IPS-18c (cell line): ENCODE measurements around the gene MARCHF3.
"Not testable (repeated sequence)": the region's sequence is repeated elsewhere in the genome, so short reads cannot be mapped to it uniquely, and the experiment has no call there.

Experiments used
- H3K4me3 ChIP-seq: 2 replicates; pipeline ENCODE4 v1.7.0; 2013; ENCODE audit warnings: low read depth, mild to moderate bottlenecking, low read length, moderate library complexity; ENCODE audit not compliant: insufficient read depth
- H3K9me3 ChIP-seq: one replicate; pipeline ENCODE4 v1.6.1; 2013; ENCODE audit warnings: mild to moderate bottlenecking, low read length, moderate library complexity; ENCODE audit not compliant: control insufficient read depth, insufficient read depth

MARCHF3 gene

DNA sequence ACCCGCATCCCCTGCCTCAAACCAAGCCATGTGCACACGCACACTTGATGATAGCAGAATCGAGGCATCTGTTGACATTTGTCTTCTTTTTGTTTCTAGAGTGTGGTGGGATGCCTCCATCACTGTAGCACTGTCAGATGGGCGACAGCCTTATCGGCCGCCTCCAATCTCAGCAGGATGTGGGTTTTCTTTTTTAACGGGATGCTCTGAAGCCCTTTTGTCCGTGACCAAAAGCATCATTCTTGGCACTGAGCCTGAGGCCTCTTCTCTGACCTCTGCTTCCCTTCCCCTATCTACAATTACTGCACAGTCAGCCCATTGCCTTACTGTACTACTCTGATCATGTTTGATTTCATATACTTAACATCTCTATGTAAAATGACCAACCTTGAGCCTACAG is 175.1 kb downstream of the MARCHF3 start:
- no peaks in the 10 kb centered on the region for H3K9me3 ChIP-seq

DNA sequence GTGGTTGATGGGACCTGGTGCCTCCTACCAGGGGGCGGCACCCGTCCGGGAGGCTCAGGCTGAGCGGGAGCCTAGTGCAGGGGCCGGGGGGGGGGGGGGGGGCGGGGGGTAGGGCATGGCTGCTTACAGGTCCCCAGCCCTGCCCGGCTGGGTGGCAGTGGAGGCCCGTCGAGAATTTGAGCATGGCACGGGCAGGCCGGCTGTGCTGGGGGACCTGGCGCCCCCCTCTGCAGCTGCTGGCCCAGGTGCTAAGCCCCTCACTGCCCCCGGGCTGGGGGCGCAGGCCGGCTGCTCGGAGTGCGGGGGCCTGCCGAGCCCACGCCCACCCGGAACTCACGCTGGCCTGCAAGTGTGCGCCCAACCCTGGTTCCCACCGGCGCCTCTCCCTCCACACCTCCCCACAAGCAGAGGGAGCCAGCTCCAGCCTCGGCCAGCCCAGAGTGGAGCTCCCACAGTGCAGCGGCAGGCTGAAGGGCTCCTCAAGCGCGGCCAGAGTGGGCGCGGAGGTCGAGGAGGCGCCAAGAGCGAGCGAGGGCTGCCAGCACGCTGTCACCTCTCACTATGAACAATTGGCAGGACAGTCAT is 175.7 kb downstream of the MARCHF3 start:
- no peaks in the 10 kb centered on the region for H3K9me3 ChIP-seq
- H3K4me3 ChIP-seq, result no peak overlapping the region

More for the DNA sequence above, 175.1 kb downstream of the MARCHF3 start:
- no peak overlapping the region for H3K4me3 ChIP-seq

DNA sequence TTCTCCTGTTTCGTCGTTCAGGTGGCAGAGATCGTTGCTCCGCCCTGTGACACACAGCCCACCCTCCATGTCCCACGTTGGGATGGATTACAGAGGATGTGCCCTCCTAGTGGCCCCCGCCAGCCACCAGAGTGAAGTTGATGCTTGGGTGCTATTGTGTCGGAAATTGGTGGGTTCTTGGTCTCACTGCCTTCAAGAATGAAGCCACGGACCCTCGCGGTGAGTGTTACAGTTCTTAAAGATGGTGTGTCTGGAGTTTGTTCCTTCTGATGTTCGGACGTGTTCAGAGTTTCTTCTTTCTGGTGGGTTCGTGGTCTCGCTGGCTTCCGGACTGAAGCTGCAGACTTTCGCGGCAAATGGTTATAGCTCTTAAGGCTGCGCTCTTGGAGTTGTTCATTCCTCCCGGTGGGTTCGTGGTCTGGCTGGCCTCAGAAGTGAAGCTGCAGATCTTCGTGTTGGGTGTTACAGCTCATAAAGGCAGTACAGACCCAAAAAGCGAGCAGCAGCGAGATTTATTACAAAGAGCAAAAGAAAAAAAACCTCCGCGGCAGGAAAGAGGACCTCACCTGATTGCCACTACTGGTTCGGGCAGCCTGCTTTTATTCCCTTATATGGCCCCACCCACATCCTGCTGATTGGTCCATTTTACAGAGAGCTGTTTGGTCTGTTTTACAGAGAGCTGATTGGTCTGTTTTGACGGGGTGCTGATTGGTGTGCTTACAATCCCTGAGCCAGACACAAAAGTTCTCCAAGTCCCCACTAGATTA is 176.6 kb downstream of the MARCHF3 start:
- not testable (repeated sequence) for H3K4me3 ChIP-seq, H3K9me3 ChIP-seq

DNA sequence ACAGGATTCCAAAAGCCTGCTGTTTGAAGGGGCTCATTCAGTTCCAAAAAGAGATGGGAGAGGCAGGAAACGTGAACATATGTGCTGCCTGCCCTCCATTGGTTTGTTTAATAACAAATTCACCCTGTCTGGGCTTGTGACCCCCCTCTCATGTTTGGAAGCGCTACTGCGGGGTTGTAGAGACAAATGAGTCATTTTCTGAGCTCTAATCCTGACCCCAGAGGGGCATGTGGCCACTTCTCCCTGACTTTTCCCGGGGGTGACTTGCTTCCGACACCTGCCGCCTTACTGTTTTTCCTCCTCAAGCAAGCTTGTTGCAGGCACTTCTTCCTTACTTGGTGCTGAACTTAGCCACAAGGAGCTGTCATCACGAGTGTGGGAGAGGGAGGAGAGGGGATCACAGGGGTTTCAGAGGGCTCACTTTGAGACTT is 177.5 kb downstream of the MARCHF3 start:
- Histone ChIP-seq H3K9me3 (no peaks in the 10 kb centered on the region), H3K4me3 (no peak overlapping the region)

DNA sequence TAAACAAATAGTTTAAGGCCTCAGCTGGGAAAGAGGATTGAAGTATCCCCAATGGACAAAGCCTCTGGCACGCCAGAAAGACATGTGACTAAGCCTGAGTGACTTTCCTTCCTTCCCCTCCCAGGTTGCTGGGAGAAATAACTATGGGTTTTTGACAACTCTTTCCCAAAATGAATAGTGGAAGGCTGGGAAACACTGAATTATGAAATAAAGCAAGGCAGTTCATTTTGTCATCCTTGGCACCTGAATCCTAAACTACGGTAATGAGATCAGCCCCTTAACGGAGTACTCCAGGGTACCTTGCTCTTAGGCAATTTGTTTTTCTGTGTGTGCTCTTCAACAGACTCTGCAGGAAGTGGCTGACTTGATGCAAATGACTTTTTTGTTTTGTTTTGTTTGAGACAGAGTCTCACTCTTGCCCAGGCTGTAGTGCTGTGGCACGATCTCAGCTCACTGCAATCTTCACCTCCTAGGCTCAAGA is 178.2 kb downstream of the MARCHF3 start:
- no peak overlapping the region for H3K4me3 ChIP-seq
- H3K9me3 ChIP-seq, result no peaks in the 10 kb centered on the region

DNA sequence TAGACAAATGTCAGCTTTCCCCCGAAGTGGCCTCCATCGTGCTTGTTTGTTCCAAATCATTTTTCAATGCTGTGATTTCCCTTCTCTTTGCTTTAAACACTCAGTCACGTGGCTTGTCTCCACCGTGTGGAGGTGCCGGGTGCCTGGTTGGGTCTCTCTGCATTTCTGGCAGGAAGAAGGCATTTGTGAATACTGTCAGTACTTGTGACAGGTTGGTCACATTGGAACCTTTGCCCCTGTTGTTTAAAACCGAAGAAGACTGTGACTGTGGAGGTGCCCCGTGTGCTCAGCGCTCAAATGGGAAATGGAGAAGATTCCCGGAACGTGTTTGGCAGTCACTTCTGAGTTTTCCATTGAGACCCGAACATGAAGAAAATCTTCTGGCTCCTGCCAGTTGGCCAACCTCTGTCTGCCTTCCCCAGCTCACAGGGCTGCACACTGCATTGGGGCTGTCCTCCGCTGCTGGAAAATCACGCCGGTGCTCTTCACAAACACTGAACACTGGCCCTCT is 178.8 kb downstream of the MARCHF3 start:
- H3K4me3 ChIP-seq, result no peak overlapping the region
- H3K9me3 ChIP-seq, result no peaks in the 10 kb centered on the region

DNA sequence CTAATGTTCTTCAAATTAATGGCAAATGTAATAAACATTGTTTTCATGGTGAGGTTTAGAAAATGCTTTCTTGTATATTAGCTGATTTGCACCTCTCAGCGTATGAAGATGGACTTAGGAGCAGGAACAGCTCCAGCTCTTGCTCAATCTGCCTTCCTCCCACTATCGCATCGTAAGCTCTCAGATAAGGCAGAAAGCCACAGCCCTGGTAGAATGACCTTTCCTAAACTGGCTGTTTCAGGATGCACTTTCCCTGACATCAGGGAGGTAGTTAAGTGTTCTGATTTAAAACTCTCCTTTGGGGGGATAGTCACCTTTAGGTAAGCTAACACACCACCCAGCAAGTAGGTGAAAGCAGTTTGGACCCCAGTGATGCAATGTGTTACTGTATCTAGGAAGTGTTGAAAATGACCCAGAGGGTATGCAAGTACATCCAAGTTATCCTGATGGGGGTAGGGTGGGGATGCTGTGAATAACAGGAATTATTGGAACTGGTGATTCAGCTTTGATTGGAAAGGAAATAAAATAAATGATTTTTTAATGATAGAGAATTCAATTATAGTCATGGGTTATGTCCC is 181.2 kb downstream of the MARCHF3 start:
- Histone ChIP-seq H3K9me3 (no peaks in the 10 kb centered on the region), H3K4me3 (no peak overlapping the region)

DNA sequence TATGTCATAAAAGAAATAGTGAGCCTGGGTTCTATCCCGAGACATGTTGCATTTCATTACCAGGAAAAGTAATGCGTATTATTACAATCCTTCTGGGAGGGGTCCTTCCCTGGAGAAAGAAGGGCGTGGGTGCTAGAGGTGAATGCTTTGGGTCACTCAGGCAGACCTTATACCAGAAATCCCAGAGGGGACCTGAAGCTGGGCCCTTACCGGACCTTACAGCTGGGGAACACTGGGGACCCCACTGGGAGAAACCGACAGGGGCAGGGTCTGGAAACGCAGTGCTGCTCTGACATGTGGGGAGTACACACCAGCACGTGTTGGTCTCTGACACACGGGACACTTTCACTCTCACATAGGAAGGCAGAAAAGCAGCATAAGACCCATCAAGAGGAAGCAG is 182.1 kb downstream of the MARCHF3 start:
- H3K9me3 ChIP-seq, result no peaks in the 10 kb centered on the region

DNA sequence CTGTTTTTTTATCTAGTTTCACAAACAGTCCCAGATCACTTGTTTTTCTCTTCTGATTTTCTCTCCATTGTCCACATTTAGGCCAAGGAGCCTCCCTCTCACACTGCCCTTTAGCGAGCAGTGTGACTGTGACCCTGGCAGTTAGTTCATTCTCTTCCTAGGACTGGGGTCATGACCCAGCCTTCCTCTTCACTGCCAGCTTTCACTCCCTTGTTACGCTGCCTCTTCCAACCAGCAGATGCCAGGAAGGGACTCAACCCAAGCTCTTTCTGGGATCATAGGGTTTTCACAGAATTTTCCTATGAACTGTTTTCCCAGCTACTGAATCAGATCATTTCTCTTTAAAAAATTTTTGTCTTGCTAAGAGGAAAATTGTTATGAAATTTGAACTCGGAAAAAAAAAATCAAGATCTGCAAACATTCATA is 182.5 kb downstream of the MARCHF3 start:
- no peaks in the 10 kb centered on the region for H3K9me3 ChIP-seq
- H3K4me3 ChIP-seq, result no peak overlapping the region

More for the DNA sequence above, 182.1 kb downstream of the MARCHF3 start:
- H3K4me3 ChIP-seq, result no peak overlapping the region

DNA sequence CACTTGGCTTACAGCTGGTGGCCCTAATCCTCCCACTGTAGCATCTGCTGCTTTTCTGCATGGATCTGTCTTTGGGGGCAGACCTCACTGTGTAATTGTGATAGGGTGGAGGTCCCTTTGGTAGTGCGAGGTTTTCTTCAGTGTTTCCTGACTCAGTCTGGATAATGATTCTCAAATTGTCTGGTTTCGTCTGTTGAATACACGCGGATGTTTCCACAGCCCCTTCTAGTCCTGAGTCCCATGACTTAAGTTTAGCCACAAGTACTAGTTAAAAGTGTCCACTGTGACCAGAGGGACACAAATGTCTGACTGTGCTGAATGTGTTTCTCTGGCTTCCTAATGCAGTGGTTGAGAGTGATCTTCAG is 182.9 kb downstream of the MARCHF3 start:
- Histone ChIP-seq H3K9me3 (no peaks in the 10 kb centered on the region), H3K4me3 (no peak overlapping the region)

DNA sequence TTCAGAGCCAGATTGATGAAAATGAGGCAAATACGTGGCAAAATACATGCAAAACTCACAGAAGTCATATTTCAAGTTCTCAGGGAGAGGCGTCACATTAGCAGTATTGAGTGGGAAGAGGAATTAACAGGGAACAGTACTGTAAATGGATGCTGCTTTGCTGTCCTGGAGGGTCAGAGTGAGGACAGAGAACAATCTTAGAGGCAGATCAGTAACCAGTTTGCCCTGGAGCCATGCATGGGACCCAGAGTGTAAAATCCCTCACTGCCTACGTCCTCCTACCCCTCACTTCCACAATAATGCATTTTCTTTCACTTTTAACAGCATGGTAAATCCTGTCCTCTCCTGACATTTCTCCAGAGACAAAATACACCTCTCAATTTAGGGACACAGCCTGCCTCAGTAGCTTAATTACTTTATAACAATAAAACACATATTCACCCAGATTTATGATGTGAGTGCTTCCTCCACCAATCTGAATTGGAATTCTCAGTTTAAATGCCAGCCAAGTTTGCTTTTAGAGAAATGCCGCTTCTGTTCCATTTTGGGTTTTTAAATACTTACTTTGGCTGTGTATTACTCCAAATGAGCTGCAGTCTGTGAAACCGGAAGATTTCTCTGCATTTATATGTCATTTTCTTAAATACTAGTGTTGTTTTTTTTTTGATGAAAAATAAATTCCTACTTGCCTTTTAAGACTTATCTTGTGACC is 183.5 kb downstream of the MARCHF3 start:
- no peak overlapping the region for H3K4me3 ChIP-seq

DNA sequence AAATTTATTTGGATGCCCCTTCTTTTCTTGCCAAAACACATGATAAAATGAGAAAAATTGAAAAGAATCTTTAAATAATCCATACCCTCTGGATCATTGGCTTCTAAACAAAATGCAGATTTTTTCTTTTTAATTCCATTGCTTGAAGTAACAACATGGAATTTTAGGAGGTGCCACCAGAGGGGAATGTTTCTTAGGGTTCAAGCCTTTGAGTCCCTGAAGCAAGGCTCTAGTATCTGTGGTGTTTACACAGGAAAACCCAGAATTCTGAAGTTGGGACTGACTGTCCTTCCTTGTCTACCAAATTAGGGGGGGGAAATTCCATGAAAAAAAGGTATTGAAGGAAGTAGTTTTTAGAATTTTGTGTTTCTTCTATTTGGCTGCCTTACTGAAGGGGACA is 184.0 kb downstream of the MARCHF3 start:
- H3K9me3 ChIP-seq, result no peaks in the 10 kb centered on the region

More for the DNA sequence above, 183.5 kb downstream of the MARCHF3 start:
- H3K9me3 ChIP-seq, result no peaks in the 10 kb centered on the region

DNA sequence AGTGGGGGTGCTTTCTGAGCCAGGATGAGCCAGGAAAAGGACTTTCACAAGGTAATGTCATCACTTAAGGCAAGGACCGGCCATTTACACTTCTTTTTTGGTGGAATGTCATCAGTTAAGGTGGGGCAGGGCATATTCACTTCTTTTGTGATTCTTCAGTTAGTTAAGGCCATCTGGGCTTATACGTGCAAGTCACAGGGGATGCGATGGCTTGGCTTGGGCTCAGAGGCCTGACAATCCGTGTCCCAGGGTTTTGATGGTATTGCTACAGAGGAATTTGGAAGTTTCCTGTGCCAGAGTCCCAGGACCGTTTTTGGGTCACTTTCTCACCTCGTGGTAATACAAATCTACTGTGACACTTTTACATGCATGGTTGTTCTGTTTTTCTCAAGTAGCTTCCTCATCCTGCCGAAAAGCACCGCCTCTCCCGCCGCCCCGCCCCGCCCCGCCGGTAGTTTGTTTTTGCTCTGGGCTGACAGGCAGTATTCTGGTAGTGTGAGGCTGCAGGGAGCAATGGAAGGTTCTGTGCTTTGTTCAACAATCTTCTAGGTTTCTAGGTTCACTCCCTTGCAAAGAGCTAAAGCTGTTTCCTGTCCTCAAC is 184.8 kb downstream of the MARCHF3 start:
- not testable (repeated sequence) for H3K9me3 ChIP-seq
- peak overlapping the region; percentile 31; the same call in 1 of the 2 replicates for H3K4me3 ChIP-seq

More for the DNA sequence above, 184.0 kb downstream of the MARCHF3 start:
- H3K4me3 ChIP-seq, result no peak overlapping the region

DNA sequence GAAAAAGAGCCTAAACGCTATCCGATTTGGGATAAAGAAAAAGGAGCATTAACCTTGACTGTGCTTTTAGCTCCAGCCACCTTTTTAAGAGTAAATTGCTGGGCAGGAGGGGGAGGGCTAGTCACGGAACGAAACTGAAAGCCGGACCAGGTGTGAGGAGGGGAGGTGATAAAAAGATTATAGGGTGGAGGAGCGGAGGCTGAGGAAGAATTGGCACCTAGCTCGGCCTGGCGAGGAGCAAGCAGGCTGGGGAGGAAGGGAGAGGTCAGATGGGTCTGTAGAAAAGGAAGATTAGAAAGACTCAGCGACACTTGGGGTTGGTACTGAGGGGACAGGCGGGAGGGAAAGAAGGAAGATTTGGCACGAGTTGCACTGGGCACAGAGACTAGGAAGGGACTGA is 187.0 kb downstream of the MARCHF3 start:
- H3K4me3 ChIP-seq, result peak overlapping the region; percentile 9; the same call in 1 of the 2 replicates
- H3K9me3 ChIP-seq, result not testable (repeated sequence)

DNA sequence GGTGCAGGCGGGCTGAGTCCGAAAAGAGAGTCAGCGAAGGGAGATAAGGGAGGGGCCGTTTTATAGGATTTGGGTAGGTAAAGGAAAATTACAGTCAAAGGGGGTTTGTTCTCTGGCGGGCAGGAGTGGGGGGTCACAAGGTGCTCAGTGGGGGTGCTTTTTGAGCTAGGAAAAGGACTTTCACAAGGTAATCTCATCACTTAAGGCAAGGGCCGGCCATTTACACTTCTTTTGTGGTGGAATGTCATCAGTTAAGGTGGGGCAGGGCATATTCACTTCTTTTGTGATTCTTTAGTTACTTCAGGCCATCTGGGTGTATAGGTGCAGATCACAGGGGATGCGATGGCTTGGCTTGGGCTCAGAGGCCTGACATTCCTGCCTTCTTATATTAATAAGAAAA is 191.0 kb downstream of the MARCHF3 start:
- H3K9me3 ChIP-seq, H3K4me3 ChIP-seq: not testable (repeated sequence)

DNA sequence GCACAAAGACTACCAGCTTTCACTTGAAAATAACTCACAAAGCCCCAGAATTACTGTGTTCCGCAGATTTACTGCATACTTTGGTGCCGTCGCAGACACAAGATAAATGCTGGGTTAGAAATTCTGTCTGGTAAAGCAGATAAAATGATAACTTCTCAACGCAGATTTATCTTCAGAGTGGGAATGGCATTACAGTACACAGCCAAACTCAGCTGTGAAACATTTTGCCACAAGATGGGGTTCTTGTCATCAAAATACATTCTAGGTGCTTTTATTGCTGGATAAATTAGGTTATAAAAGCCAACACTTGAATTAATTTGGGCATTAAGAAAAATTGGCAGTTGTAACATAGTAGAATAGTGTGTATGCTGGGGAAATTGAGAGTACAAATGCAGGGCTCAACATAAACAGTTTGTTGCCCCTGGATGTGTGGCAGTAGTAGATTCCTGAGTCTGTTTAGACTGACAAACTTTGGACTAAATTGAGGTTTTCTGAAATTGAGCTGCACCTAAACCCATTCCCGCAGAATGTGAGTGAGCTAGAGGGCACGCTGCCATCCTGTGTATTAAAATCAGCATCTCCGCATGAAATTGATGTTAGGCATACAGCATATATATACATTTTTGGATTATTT is 192.3 kb downstream of the MARCHF3 start:
- no peaks in the 10 kb centered on the region for H3K9me3 ChIP-seq
- H3K4me3 ChIP-seq, result no peak overlapping the region

DNA sequence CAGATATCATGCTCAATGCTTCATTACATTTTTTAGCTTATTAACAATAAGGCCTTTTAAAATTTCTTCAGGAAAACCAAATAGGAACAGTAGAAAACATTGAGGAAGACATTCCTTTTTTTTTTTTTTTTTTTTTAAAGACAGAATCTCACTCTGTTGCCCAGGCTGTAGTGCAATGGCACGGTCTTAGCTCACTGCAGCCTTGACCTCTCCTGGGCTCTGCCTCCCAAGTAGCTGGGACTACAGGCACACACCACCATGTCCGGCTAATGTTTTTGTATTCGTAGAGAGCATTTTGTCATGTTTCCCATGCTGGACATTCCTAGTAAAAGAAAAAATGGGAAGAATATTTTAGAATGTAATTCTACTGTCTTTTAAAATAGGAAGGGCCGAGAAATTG is 193.1 kb downstream of the MARCHF3 start:
- H3K9me3 ChIP-seq, result no peaks in the 10 kb centered on the region
- no peak overlapping the region for H3K4me3 ChIP-seq
